Activated naive CD8-positive, alpha-beta T cell treated with anti-CD3 and anti-CD28 coated beads, Interleukin-2, amount 10 ng/mL, durations not matched to agents 7 days and 5 days (primary cell): ENCODE measurements around the gene ATP5F1C. TPM values are rescaled to one million over a fixed set of nuclear protein-coding genes. Genes with fewer than 3 reads are reported as not detected.
"Not testable (repeated sequence)": the region's sequence is repeated elsewhere in the genome, so short reads cannot be mapped to it uniquely, and the experiment has no call there.

Experiments used
- ATAC-seq: fragments of 150-1000 bp; cut with Tn5 transposase; one replicate; pipeline ENCODE4 v1.10.0; 2021; ENCODE audit warnings: low read depth, moderate library complexity
- POLR2A ChIA-PET: fragments of 350-600 bp; sonication (Branson Sonifier 250); formaldehyde crosslinking; loops from one replicate; lab custom pipeline; 2021; ENCODE audit warnings: antibody characterized with exemption; lab: Charles Lee
- DNase-seq: peaks from one replicate; pipeline ENCODE4 v3.0.0; 2021
- H3K27ac Mint-ChIP-seq: one replicate; pipeline ENCODE4 v1.8.0; 2022; ENCODE audit warnings: mild to moderate bottlenecking, mixed read lengths
- H3K27me3 Mint-ChIP-seq: one replicate; pipeline ENCODE4 v1.8.0; 2022; ENCODE audit warnings: mild to moderate bottlenecking, moderate library complexity, mixed read lengths
- H3K36me3 Mint-ChIP-seq: one replicate; pipeline ENCODE4 v1.8.0; 2021; ENCODE audit warnings: mild to moderate bottlenecking, mixed read lengths
- H3K4me1 Mint-ChIP-seq: one replicate; pipeline ENCODE4 v1.8.0; 2021; ENCODE audit warnings: mixed read lengths
- H3K4me3 Mint-ChIP-seq: one replicate; pipeline ENCODE4 v1.8.0; 2022; ENCODE audit warnings: mild to moderate bottlenecking, moderate library complexity, mixed read lengths
- H3K9me3 Mint-ChIP-seq: one replicate; pipeline ENCODE4 v1.8.0; 2021; ENCODE audit warnings: mixed read lengths
- total RNA-seq, 2 experiments: library from RNA; stranded (reverse); gene quantifications; one replicate each; pipeline ENCODE4 v1.2.3, GENCODE V29; 2021

Gene ATP5F1C
- 100 to 1,000 TPM; 268 to 273 TPM for total RNA-seq

- Mint-ChIP-seq H3K4me1 (peaks cover 46% of the 10 kb centered on the region), H3K9me3 (no peaks in the 10 kb centered on the region), H3K27me3 (no peaks in the 10 kb centered on the region), H3K36me3 (peaks cover 27% of the 10 kb centered on the region), H3K4me3 (no peak within 1 kb of the TSS), H3K27ac (no peak within 1 kb of the TSS)
- ATAC-seq (peak; percentile 96), DNase-seq (peak; percentile 98)
- POLR2A ChIA-PET: interaction anchor here (0.6 to 1.7 kb wide), 16 partner anchors 10 to 615 kb away, joined by 3 to 43 read pairs (median 4); partner anchors contain the start of genes GATA3 and TAF3
Observed at GRCh38 chr10:7787857-7788638, at the start of gene ATP5F1C, which contains the start of gene KIN. Gene ATP5F1C, plus strand, starts transcription at chr10:7788177. Its CDS starts 31 bp downstream, at chr10:7788208. Gene KIN, minus strand, starts transcription at chr10:7787993. Its CDS starts 60 bp downstream, at chr10:7787933.

- Mint-ChIP-seq H3K36me3 (no peaks in the 10 kb centered on the region), H3K27me3 (peaks cover 4% of the 10 kb centered on the region), H3K4me3 (no peak overlapping the region), H3K27ac (no peak overlapping the region), H3K4me1 (peaks cover 5% of the 10 kb centered on the region), H3K9me3 (no peaks in the 10 kb centered on the region)
- POLR2A ChIA-PET: no interaction called here
- DNase-seq: no peak
- ATAC-seq: no peak
Observed at GRCh38 chr10:7738536-7739407, 49.2 kb upstream of the ATP5F1C start.

- Mint-ChIP-seq H3K9me3 (no peaks in the 10 kb centered on the region), H3K4me3 (no peak overlapping the region), H3K36me3 (no peaks in the 10 kb centered on the region), H3K27ac (no peak overlapping the region), H3K27me3 (peaks cover 2% of the 10 kb centered on the region), H3K4me1 (no peaks in the 10 kb centered on the region)
- ATAC-seq: no peak
- POLR2A ChIA-PET: no interaction called here
- no peak for DNase-seq
Observed at GRCh38 chr10:7744307-7744706, 43.7 kb upstream of the ATP5F1C start.

- H3K27me3 Mint-ChIP-seq, ATAC-seq, H3K4me3 Mint-ChIP-seq, H3K9me3 Mint-ChIP-seq, DNase-seq, H3K27ac Mint-ChIP-seq, H3K36me3 Mint-ChIP-seq, H3K4me1 Mint-ChIP-seq, POLR2A ChIA-PET: not testable (repeated sequence)
Observed at GRCh38 chr10:7748637-7749036, 39.3 kb upstream of the ATP5F1C start.

- Mint-ChIP-seq H3K27ac (no peak overlapping the region), H3K4me3 (no peak overlapping the region), H3K4me1 (no peaks in the 10 kb centered on the region), H3K36me3 (peaks cover 14% of the 10 kb centered on the region), H3K27me3 (no peaks in the 10 kb centered on the region), H3K9me3 (no peaks in the 10 kb centered on the region)
- ATAC-seq (no peak), DNase-seq (no peak)
- POLR2A ChIA-PET: no interaction called here
Observed at GRCh38 chr10:7750222-7750621, 37.8 kb upstream of the ATP5F1C start.

GRCh38 chr10:7752251-7752650 is 35.7 kb upstream of the ATP5F1C start:
- POLR2A ChIA-PET: no interaction called here
- Mint-ChIP-seq H3K27me3 (no peaks in the 10 kb centered on the region), H3K4me1 (no peaks in the 10 kb centered on the region), H3K27ac (no peak overlapping the region), H3K4me3 (no peak overlapping the region), H3K36me3 (peaks cover 16% of the 10 kb centered on the region), H3K9me3 (no peaks in the 10 kb centered on the region)
- no peak for DNase-seq
- ATAC-seq: no peak

GRCh38 chr10:7755103-7755502 is 32.9 kb upstream of the ATP5F1C start:
- H3K4me3 Mint-ChIP-seq: no peak overlapping the region
- DNase-seq: no peak
- no peaks in the 10 kb centered on the region for H3K9me3 Mint-ChIP-seq
- no peaks in the 10 kb centered on the region for H3K27me3 Mint-ChIP-seq
- no peaks in the 10 kb centered on the region for H3K4me1 Mint-ChIP-seq
- ATAC-seq: no peak
- POLR2A ChIA-PET: no interaction called here
- H3K27ac Mint-ChIP-seq: no peak overlapping the region
- H3K36me3 Mint-ChIP-seq: peaks cover 25% of the 10 kb centered on the region

- Mint-ChIP-seq H3K27me3 (no peaks in the 10 kb centered on the region), H3K36me3 (peaks cover 27% of the 10 kb centered on the region), H3K27ac (no peak overlapping the region), H3K9me3 (no peaks in the 10 kb centered on the region), H3K4me3 (no peak overlapping the region), H3K4me1 (no peaks in the 10 kb centered on the region)
- ATAC-seq: peak; percentile 42
- POLR2A ChIA-PET: interaction anchor here (2.1 kb wide), 1 partner anchor 31 kb away, joined by 4 read pairs; the partner anchor contains the start of genes ATP5F1C and KIN
- no peak for DNase-seq
Observed at GRCh38 chr10:7756360-7756992, 31.5 kb upstream of the ATP5F1C start.

- Mint-ChIP-seq H3K27ac (no peak overlapping the region), H3K4me3 (no peak overlapping the region), H3K36me3 (peaks cover 34% of the 10 kb centered on the region), H3K9me3 (no peaks in the 10 kb centered on the region), H3K27me3 (no peaks in the 10 kb centered on the region), H3K4me1 (no peaks in the 10 kb centered on the region)
- DNase-seq (no peak), ATAC-seq (no peak)
- POLR2A ChIA-PET: no interaction called here
Observed at GRCh38 chr10:7763929-7764328, 24.0 kb upstream of the ATP5F1C start.

GRCh38 chr10:7766241-7766640 is 21.7 kb upstream of the ATP5F1C start:
- POLR2A ChIA-PET: no interaction called here
- Mint-ChIP-seq H3K4me3 (no peak overlapping the region), H3K27me3 (no peaks in the 10 kb centered on the region)

GRCh38 chr10:7767209-7767608 is 20.8 kb upstream of the ATP5F1C start:
- Mint-ChIP-seq H3K36me3 (peaks cover 36% of the 10 kb centered on the region), H3K4me3 (no peak overlapping the region), H3K27ac (no peak overlapping the region), H3K9me3 (no peaks in the 10 kb centered on the region), H3K4me1 (peaks cover 2% of the 10 kb centered on the region), H3K27me3 (no peaks in the 10 kb centered on the region)
- POLR2A ChIA-PET: no interaction called here
- DNase-seq: no peak
- no peak for ATAC-seq

More at GRCh38 chr10:7766241-7766640, 21.7 kb upstream of the ATP5F1C start:
- ATAC-seq (no peak), DNase-seq (no peak)
- peaks cover 2% of the 10 kb centered on the region for H3K4me1 Mint-ChIP-seq
- no peaks in the 10 kb centered on the region for H3K9me3 Mint-ChIP-seq
- H3K27ac Mint-ChIP-seq: no peak overlapping the region
- H3K36me3 Mint-ChIP-seq: peaks cover 38% of the 10 kb centered on the region

GRCh38 chr10:7768417-7768816 is 19.6 kb upstream of the ATP5F1C start:
- Mint-ChIP-seq H3K36me3 (peaks cover 32% of the 10 kb centered on the region), H3K27me3 (no peaks in the 10 kb centered on the region), H3K4me1 (peaks cover 2% of the 10 kb centered on the region), H3K9me3 (no peaks in the 10 kb centered on the region), H3K27ac (no peak overlapping the region), H3K4me3 (no peak overlapping the region)
- POLR2A ChIA-PET: no interaction called here
- DNase-seq (no peak), ATAC-seq (no peak)
